BLaER1 (cell line): ENCODE data around the gene MYBPC2.

ENCODE experiments used
- H3K27ac ChIP-seq: shearing (Covaris generic); formaldehyde crosslinking; 2 replicates; pipeline ENCODE4 v1.8.1; 2022
- H3K27me3 ChIP-seq: shearing (Covaris generic); formaldehyde crosslinking; 2 replicates; pipeline ENCODE4 v1.8.1; 2022
- H3K36me3 ChIP-seq: shearing (Covaris generic); formaldehyde crosslinking; 2 replicates; pipeline ENCODE4 v1.8.1; 2022
- H3K4me1 ChIP-seq: shearing (Covaris generic); formaldehyde crosslinking; 2 replicates; pipeline ENCODE4 v1.8.1; 2022
- H3K4me2 ChIP-seq: shearing (Covaris generic); formaldehyde crosslinking; 2 replicates; pipeline ENCODE4 v1.8.1; 2022
- H3K4me3 ChIP-seq: shearing (Covaris generic); formaldehyde crosslinking; 2 replicates; pipeline ENCODE4 v1.8.1; 2022
- H3K9ac ChIP-seq: shearing (Covaris generic); formaldehyde crosslinking; 2 replicates; pipeline ENCODE4 v1.8.1; 2022
- H3K9me3 ChIP-seq: shearing (Covaris generic); formaldehyde crosslinking; 2 replicates; pipeline ENCODE4 v1.8.1; 2022
- H4K20me1 ChIP-seq: shearing (Covaris generic); formaldehyde crosslinking; 2 replicates; pipeline ENCODE4 v1.8.1; 2022
- Cebpa-rat ChIP-seq: shearing (Covaris generic); IDR thresholded peaks from 2 replicates; pipeline ENCODE4 v1.8.1; 2022

Gene MYBPC2

GRCh38 chr19:50392759-50393158, 39.9 kb upstream of the MYBPC2 start:
- Histone ChIP-seq H3K4me1 (no peaks in the 10 kb centered on the region), H3K27me3 (no peaks in the 10 kb centered on the region), H3K4me3 (no peak overlapping the region), H3K36me3 (peaks cover 84% of the 10 kb centered on the region), H3K4me2 (no peak overlapping the region), H4K20me1 (peaks cover 44% of the 10 kb centered on the region), H3K9me3 (peaks cover 35% of the 10 kb centered on the region), H3K27ac (no peak overlapping the region), H3K9ac (no peak overlapping the region)
- TF ChIP-seq Cebpa-rat = no peak

- Histone ChIP-seq H3K4me1 (no peaks in the 10 kb centered on the region), H3K27ac (no peak overlapping the region), H3K9me3 (peaks cover 35% of the 10 kb centered on the region), H3K36me3 (peaks cover 84% of the 10 kb centered on the region), H3K4me2 (no peak overlapping the region), H3K4me3 (no peak overlapping the region), H4K20me1 (peaks cover 42% of the 10 kb centered on the region), H3K9ac (no peak overlapping the region), H3K27me3 (no peaks in the 10 kb centered on the region)
- no peak for TF ChIP-seq Cebpa-rat
Observed at GRCh38 chr19:50393589-50393988, 39.1 kb upstream of the MYBPC2 start.

- Histone ChIP-seq H3K4me3 (no peak overlapping the region), H3K9ac (no peak overlapping the region), H3K27me3 (no peaks in the 10 kb centered on the region), H3K36me3 (peaks cover 84% of the 10 kb centered on the region), H3K9me3 (peaks cover 35% of the 10 kb centered on the region), H3K4me1 (no peaks in the 10 kb centered on the region), H4K20me1 (peaks cover 42% of the 10 kb centered on the region), H3K4me2 (no peak overlapping the region), H3K27ac (no peak overlapping the region)
- TF ChIP-seq Cebpa-rat = no peak
Observed at GRCh38 chr19:50394017-50394416, 38.7 kb upstream of the MYBPC2 start.

- no peak overlapping the region for H3K4me2 ChIP-seq
- no peak overlapping the region for H3K27ac ChIP-seq
- no peak for TF ChIP-seq Cebpa-rat
- H3K9ac ChIP-seq = no peak overlapping the region
- no peaks in the 10 kb centered on the region for H3K9me3 ChIP-seq
- no peak overlapping the region for H3K4me3 ChIP-seq
- no peaks in the 10 kb centered on the region for H3K27me3 ChIP-seq
- peaks cover 33% of the 10 kb centered on the region for H4K20me1 ChIP-seq
- peaks cover 84% of the 10 kb centered on the region for H3K36me3 ChIP-seq
- no peaks in the 10 kb centered on the region for H3K4me1 ChIP-seq
Observed at GRCh38 chr19:50398675-50399367, 33.9 kb upstream of the MYBPC2 start.

GRCh38 chr19:50399368-50399745, 33.3 kb upstream of the MYBPC2 start:
- Histone ChIP-seq H3K27ac (0 out of 2 replicates have a peak overlapping the region, but pooled peaks have one; percentile 22), H3K4me1 (no peaks in the 10 kb centered on the region), H3K9ac (no peak overlapping the region), H3K27me3 (no peaks in the 10 kb centered on the region), H3K4me2 (no peak overlapping the region), H3K4me3 (no peak overlapping the region), H3K9me3 (no peaks in the 10 kb centered on the region), H4K20me1 (peaks cover 29% of the 10 kb centered on the region), H3K36me3 (peaks cover 84% of the 10 kb centered on the region)
- no peak for TF ChIP-seq Cebpa-rat

- Histone ChIP-seq H3K27me3 (no peaks in the 10 kb centered on the region), H4K20me1 (peaks cover 36% of the 10 kb centered on the region), H3K27ac (no peak overlapping the region), H3K4me3 (no peak overlapping the region), H3K36me3 (peaks cover 92% of the 10 kb centered on the region), H3K9me3 (no peaks in the 10 kb centered on the region), H3K4me1 (no peaks in the 10 kb centered on the region), H3K4me2 (no peak overlapping the region), H3K9ac (no peak overlapping the region)
- TF ChIP-seq Cebpa-rat = no peak
Observed at GRCh38 chr19:50401605-50402450, 30.9 kb upstream of the MYBPC2 start.

- Histone ChIP-seq H3K9ac (no peak overlapping the region), H3K36me3 (peaks cover 96% of the 10 kb centered on the region), H3K4me3 (no peak overlapping the region), H4K20me1 (peaks cover 32% of the 10 kb centered on the region), H3K9me3 (no peaks in the 10 kb centered on the region), H3K27me3 (no peaks in the 10 kb centered on the region), H3K27ac (no peak overlapping the region), H3K4me1 (no peaks in the 10 kb centered on the region), H3K4me2 (no peak overlapping the region)
- no peak for TF ChIP-seq Cebpa-rat
Observed at GRCh38 chr19:50402544-50403301, 30.0 kb upstream of the MYBPC2 start.

GRCh38 chr19:50406156-50406820, 26.4 kb upstream of the MYBPC2 start:
- TF ChIP-seq Cebpa-rat = no peak
- H3K4me2 ChIP-seq = no peak overlapping the region
- no peaks in the 10 kb centered on the region; the same call in 1 of the 2 replicates for H3K9me3 ChIP-seq
- no peak overlapping the region for H3K9ac ChIP-seq
- no peaks in the 10 kb centered on the region for H3K27me3 ChIP-seq
- no peaks in the 10 kb centered on the region for H3K4me1 ChIP-seq
- peaks cover 99% of the 10 kb centered on the region for H3K36me3 ChIP-seq
- H3K27ac ChIP-seq = no peak overlapping the region
- H4K20me1 ChIP-seq = peaks cover 16% of the 10 kb centered on the region; the same call in 1 of the 2 replicates
- no peak overlapping the region for H3K4me3 ChIP-seq

- peaks cover 3% of the 10 kb centered on the region; the same call in 1 of the 2 replicates for H3K9me3 ChIP-seq
- no peak overlapping the region for H3K4me2 ChIP-seq
- H3K27ac ChIP-seq = no peak overlapping the region
- no peaks in the 10 kb centered on the region for H3K4me1 ChIP-seq
- peaks cover 11% of the 10 kb centered on the region; the same call in 1 of the 2 replicates for H4K20me1 ChIP-seq
- peaks cover 99% of the 10 kb centered on the region for H3K36me3 ChIP-seq
- no peaks in the 10 kb centered on the region for H3K27me3 ChIP-seq
- H3K9ac ChIP-seq = no peak overlapping the region
- TF ChIP-seq Cebpa-rat = no peak
- no peak overlapping the region for H3K4me3 ChIP-seq
Observed at GRCh38 chr19:50406829-50407228, 25.9 kb upstream of the MYBPC2 start.
